Fibroblast of lung (primary cell): ENCODE data around the gene EMC9. TPM values are rescaled to one million over a fixed set of nuclear protein-coding genes. Genes with fewer than 3 reads are reported as not detected.

Experiments used
- DNase-seq, 2 donors: peaks; one replicate each; pipeline versions ENCODE4 v3.0.0 to v3.0.0-alpha.2; 2010; ENCODE audit warnings: low read depth in 2 of 2
- H2AFZ ChIP-seq: 2 replicates; pipeline ENCODE4 v1.5.1; 2012; ENCODE audit warnings: low read length, control low read depth, inconsistent platforms
- H3K27ac ChIP-seq: 2 replicates; pipeline ENCODE4 v1.5.1; 2011; ENCODE audit warnings: low read length, control low read depth; ENCODE audit not compliant: insufficient read depth
- H3K27me3 ChIP-seq: 2 replicates; pipeline ENCODE4 v1.5.1; 2011; ENCODE audit warnings: mild to moderate bottlenecking, low read length; ENCODE audit not compliant: control insufficient read depth, insufficient read depth
- H3K36me3 ChIP-seq: 2 replicates; pipeline ENCODE4 v1.5.1; 2011; ENCODE audit warnings: low read length; ENCODE audit not compliant: control insufficient read depth, insufficient read depth
- H3K4me1 ChIP-seq: 2 replicates; pipeline ENCODE4 v1.5.1; 2011; ENCODE audit warnings: low read length; ENCODE audit not compliant: control insufficient read depth, insufficient read depth; ENCODE audit errors: extremely low read depth
- H3K4me2 ChIP-seq: 2 replicates; pipeline ENCODE4 v1.5.1; 2011; ENCODE audit warnings: low read length, control low read depth; ENCODE audit not compliant: insufficient read depth; ENCODE audit errors: extremely low read depth
- H3K4me3 ChIP-seq, 4 experiments: fragments of 200-600 bp in 1 of 4; sonication (generic) in 1 of 4; replicated peaks in 1 of 4; 2 replicates each; pipeline ENCODE4 v1.5.1; 2011 to 2016; ENCODE audit warnings: low read length in 4 of 4, low read depth in 3 of 4, mild to moderate bottlenecking in 3 of 4, control low read depth in 2 of 4, inconsistent platforms in 1 of 4, mixed read lengths in 1 of 4; ENCODE audit not compliant: insufficient read depth in 1 of 4; ENCODE audit errors: control extremely low read depth in 1 of 4
- H3K79me2 ChIP-seq: 2 replicates; pipeline ENCODE4 v1.5.1; 2012; ENCODE audit warnings: mild to moderate bottlenecking, low read length, inconsistent platforms; ENCODE audit not compliant: control insufficient read depth, insufficient read depth
- H3K9ac ChIP-seq: 2 replicates; pipeline ENCODE4 v1.5.1; 2011; ENCODE audit warnings: mild to moderate bottlenecking, low read length, control low read depth; ENCODE audit not compliant: insufficient read depth
- H3K9me3 ChIP-seq: 2 replicates; pipeline ENCODE4 v1.5.1; 2012; ENCODE audit warnings: low read depth, low read length; ENCODE audit not compliant: control insufficient read depth, insufficient read depth
- H4K20me1 ChIP-seq: 2 replicates; pipeline ENCODE4 v1.5.1; 2011; ENCODE audit warnings: low read length; ENCODE audit not compliant: control insufficient read depth, insufficient read depth; ENCODE audit errors: extremely low read depth
- CTCF ChIP-seq, 2 donors: IDR thresholded peaks in 1 of 2; conservative IDR thresholded peaks in 1 of 2; 1 replicate in 1 of 2; 2 replicates in 1 of 2; pipeline ENCODE4 v1.5.1; 2011 to 2012; ENCODE audit warnings: low read length in 2 of 2, control low read depth in 1 of 2, inconsistent platforms in 1 of 2, low read depth in 1 of 2, mild to moderate bottlenecking in 1 of 2
- EZH2 ChIP-seq: IDR thresholded peaks from 2 replicates; pipeline ENCODE4 v1.5.1; 2012; ENCODE audit warnings: low read length, control low read depth, mild to moderate bottlenecking; ENCODE audit errors: missing control alignments
- polyA plus RNA-seq, 2 donors: library from polyadenylated mRNA; depleted of rRNA in 1 of 2; stranded (reverse) in 1 of 2; unstranded in 1 of 2; fragments of >200 nt; gene quantifications; 2 replicates each; pipeline ENCODE4 v1.2.1, GENCODE V29; 2011 to 2012; ENCODE audit warnings: missing spikeins in 1 of 2
- total RNA-seq: library from RNA; depleted of rRNA; stranded (reverse); fragments of >200 nt; gene quantifications from 2 replicates; pipeline ENCODE4 v1.2.1, GENCODE V29; 2014

EMC9 gene
- total and polyA plus RNA-seq, 2 donors (not counting 1 experiment from before 2014, with no cell fraction given), result 6.6 to 18.0 TPM

GRCh38 chr14:24127673-24128072 is 13.7 kb downstream of the EMC9 start:
- H4K20me1 ChIP-seq, result no peaks in the 10 kb centered on the region
- no peak overlapping the region for H3K27ac ChIP-seq
- DNase-seq, result no peak
- H3K9me3 ChIP-seq, result no peaks in the 10 kb centered on the region
- no peak for TF ChIP-seq CTCF (conservative IDR thresholded peaks at IDR 0.05 in 1 of 2, IDR thresholded peaks at IDR 0.05 in 1 of 2; ENCODE audit: low read depth in 1 of 2, low read length in 2 of 2)
- no peak for TF ChIP-seq EZH2
- H2AFZ ChIP-seq, result no peak overlapping the region
- no peaks in the 10 kb centered on the region for H3K4me1 ChIP-seq
- H3K9ac ChIP-seq, result no peak overlapping the region
- no peak overlapping the region for H3K4me3 ChIP-seq
- no peak overlapping the region for H3K4me2 ChIP-seq
- H3K36me3 ChIP-seq, result peaks cover 3% of the 10 kb centered on the region
- H3K27me3 ChIP-seq, result no peaks in the 10 kb centered on the region
- no peaks in the 10 kb centered on the region for H3K79me2 ChIP-seq

DNA sequence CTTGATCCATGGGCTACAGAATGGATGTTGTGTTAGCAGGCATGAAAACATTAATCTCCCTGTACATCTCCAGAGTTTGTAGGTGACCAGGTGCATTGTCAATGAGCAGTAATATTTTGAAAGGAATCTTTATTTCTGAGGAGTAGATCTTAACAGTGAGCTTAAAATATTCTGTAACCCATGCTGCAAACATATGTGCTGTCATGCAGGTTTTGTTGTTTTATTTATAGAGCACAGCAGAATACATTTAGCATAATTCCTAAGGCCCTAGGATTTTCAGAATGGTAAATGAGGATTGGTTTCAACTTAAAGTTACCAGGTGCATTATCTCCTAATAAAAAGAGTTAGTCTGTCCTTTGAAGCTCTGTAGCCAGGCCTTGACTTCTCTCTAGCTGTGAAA is 14.5 kb downstream of the EMC9 start:
- no peak for TF ChIP-seq EZH2
- TF ChIP-seq CTCF (conservative IDR thresholded peaks at IDR 0.05 in 1 of 2, IDR thresholded peaks at IDR 0.05 in 1 of 2; ENCODE audit: low read depth in 1 of 2, low read length in 2 of 2), result no peak
- Histone ChIP-seq H3K9ac (no peak overlapping the region), H3K4me3 (no peak overlapping the region), H3K4me2 (no peak overlapping the region), H3K27ac (no peak overlapping the region), H3K79me2 (no peaks in the 10 kb centered on the region), H3K9me3 (no peaks in the 10 kb centered on the region), H2AFZ (no peak overlapping the region), H3K27me3 (no peaks in the 10 kb centered on the region), H4K20me1 (no peaks in the 10 kb centered on the region), H3K36me3 (peaks cover 3% of the 10 kb centered on the region), H3K4me1 (no peaks in the 10 kb centered on the region)
- no peak for DNase-seq

- no peak overlapping the region for H3K9ac ChIP-seq
- H3K36me3 ChIP-seq, result peaks cover 3% of the 10 kb centered on the region
- no peaks in the 10 kb centered on the region for H3K27me3 ChIP-seq
- H3K4me2 ChIP-seq, result no peak overlapping the region
- H3K27ac ChIP-seq, result no peak overlapping the region
- no peaks in the 10 kb centered on the region for H3K79me2 ChIP-seq
- no peak for DNase-seq
- no peak for TF ChIP-seq CTCF (conservative IDR thresholded peaks at IDR 0.05 in 1 of 2, IDR thresholded peaks at IDR 0.05 in 1 of 2; ENCODE audit: low read depth in 1 of 2, low read length in 2 of 2)
- no peak for TF ChIP-seq EZH2
- H2AFZ ChIP-seq, result no peak overlapping the region
- H3K4me1 ChIP-seq, result no peaks in the 10 kb centered on the region
- H3K9me3 ChIP-seq, result no peaks in the 10 kb centered on the region
- no peaks in the 10 kb centered on the region for H4K20me1 ChIP-seq
- no peak overlapping the region for H3K4me3 ChIP-seq
These were observed 17.7 kb downstream of the EMC9 start for GRCh38 chr14:24123424-24124417.
